ENCODE data around the gene LRRC56. TPM values are rescaled to one million over a fixed set of nuclear protein-coding genes. Genes with fewer than 3 reads are reported as not detected.

LRRC56 gene
- polyA plus RNA-seq, 3 donors, result 0.09 to 0.68 TPM; not detected in 1

DNA sequence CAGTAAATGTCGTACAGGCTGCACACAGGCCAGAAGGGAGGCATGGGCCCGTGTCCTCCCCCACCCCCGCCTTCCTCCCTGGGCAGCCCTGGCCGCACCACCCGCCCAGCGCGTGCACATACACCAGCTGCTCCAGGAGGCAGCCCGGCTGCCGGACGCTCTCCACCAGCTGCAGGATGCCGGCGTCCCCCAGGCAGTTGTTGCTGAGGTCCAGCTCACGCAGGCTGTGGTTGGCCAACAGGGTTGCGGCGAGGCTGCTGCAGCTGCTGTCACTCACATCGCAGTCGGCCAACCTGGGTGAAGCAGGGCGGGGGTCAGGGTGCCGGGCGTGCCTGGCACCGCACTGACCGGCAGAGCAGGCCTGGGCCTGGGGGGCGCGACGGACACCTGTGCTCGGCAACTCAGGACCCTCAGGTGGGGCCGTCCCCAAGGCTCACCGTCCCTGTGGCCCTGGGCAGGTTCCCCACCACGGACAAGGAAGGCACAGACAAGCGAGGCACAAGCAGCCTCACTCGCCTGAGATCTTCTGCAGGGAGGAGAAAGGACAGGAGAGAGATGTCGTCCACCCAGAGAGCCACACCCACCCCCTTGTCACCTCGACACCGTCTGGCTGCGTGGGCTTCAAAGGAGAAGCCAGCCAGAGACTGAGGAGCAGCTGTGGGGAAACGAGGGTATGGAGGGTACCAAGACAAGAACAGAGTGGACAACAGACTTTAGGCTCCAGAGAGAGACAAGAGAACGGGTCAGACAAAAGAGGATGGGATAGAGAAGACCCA is 42.4 kb upstream of the LRRC56 start:
- Mint-ChIP-seq H3K4me3 (no peak overlapping the region), H3K27me3 (ENCODE audit: low read depth in 3 of 3) (peaks cover 0 to 6% (median 2%) of the 10 kb centered on the region in 3 donors), H3K36me3 (peaks cover 53 to 82% of the 10 kb centered on the region in 2 donors), H3K27ac (peak overlapping the region in 5 of 7 donors; percentile 57 to 84 (median 72)), H3K9me3 (no peaks in the 10 kb centered on the region), H3K4me1 (no peaks in the 10 kb centered on the region)
- WGBS (ENCODE audit: insufficient coverage), result 91% methylated on average over 26 of the region's 37 CpGs
- H4K20me1 ChIP-seq (ENCODE audit: insufficient read depth, low read length), result peaks cover 73% of the 10 kb centered on the region
- no peak for DNase-seq
- no peak overlapping the region for H3K4me2 ChIP-seq (replicated peaks; ENCODE audit: extremely low read depth, low read length, poor library complexity, severe bottlenecking)
- H3K36me3 ChIP-seq (replicated peaks in 1 of 2; ENCODE audit: control insufficient read depth in 1 of 2, insufficient read depth in 2 of 2, low read length in 2 of 2), result peaks cover 75 to 80% of the 10 kb centered on the region in 2 donors
- H2AFZ ChIP-seq (ENCODE audit: insufficient read depth, low read depth, low read length, poor library complexity, severe bottlenecking), result no peak overlapping the region
- H3K27ac ChIP-seq (ENCODE audit: low read depth in 1 of 2, low read length in 2 of 2), result no peak overlapping the region
- no peak overlapping the region for H3K9ac ChIP-seq (ENCODE audit: insufficient read depth, low read length, poor library complexity, severe bottlenecking)
- H3K9me3 ChIP-seq (replicated peaks in 1 of 2; ENCODE audit: control insufficient read depth in 1 of 2, insufficient read depth in 1 of 2, low read length in 2 of 2), result no peaks in the 10 kb centered on the region
- H3K27me3 ChIP-seq (ENCODE audit: control insufficient read depth in 2 of 2, insufficient read depth in 2 of 2, low read length in 2 of 2), result no peaks in the 10 kb centered on the region
- TF ChIP-seq, protein P1, sequence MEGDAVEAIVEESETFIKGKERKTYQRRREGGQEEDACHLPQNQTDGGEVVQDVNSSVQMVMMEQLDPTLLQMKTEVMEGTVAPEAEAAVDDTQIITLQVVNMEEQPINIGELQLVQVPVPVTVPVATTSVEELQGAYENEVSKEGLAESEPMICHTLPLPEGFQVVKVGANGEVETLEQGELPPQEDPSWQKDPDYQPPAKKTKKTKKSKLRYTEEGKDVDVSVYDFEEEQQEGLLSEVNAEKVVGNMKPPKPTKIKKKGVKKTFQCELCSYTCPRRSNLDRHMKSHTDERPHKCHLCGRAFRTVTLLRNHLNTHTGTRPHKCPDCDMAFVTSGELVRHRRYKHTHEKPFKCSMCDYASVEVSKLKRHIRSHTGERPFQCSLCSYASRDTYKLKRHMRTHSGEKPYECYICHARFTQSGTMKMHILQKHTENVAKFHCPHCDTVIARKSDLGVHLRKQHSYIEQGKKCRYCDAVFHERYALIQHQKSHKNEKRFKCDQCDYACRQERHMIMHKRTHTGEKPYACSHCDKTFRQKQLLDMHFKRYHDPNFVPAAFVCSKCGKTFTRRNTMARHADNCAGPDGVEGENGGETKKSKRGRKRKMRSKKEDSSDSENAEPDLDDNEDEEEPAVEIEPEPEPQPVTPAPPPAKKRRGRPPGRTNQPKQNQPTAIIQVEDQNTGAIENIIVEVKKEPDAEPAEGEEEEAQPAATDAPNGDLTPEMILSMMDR (IDR thresholded peaks at IDR 0.05), result no peak
- no peak overlapping the region for H3K4me3 ChIP-seq (replicated peaks in 1 of 3; ENCODE audit: low read depth in 2 of 3, low read length in 3 of 3)
- intact Hi-C loops (cut with micrococcal nuclease), result no loop called here
- peaks cover 33% of the 10 kb centered on the region for H3K79me2 ChIP-seq (ENCODE audit: insufficient read depth, low read length)
- H3K4me1 ChIP-seq (ENCODE audit: control insufficient read depth in 1 of 2, insufficient read depth in 2 of 2, low read length in 2 of 2), result no peaks in the 10 kb centered on the region

DNA sequence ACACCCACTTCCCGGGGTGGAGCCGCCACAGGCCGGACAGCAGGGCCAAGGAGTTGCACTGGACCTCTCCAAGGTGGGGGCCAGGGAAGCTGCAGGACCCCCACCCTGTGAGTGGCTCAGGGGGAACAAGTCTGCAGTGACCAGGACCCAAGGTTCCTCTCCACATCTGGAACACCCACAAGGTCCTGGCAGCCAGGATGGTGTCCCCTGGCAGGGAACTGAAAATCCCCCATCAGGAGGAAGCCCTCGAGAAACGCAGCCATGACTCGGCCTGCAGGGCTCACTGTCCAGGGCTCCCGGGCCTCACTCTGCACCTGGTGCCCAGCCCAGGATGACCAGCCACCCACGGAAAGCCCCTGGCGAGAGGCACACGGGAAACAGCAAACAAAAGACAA is 41.8 kb upstream of the LRRC56 start:
- Histone ChIP-seq H4K20me1 (ENCODE audit: insufficient read depth, low read length) (peaks cover 79% of the 10 kb centered on the region), H3K79me2 (ENCODE audit: insufficient read depth, low read length) (peaks cover 39% of the 10 kb centered on the region), H3K36me3 (replicated peaks in 1 of 2; ENCODE audit: control insufficient read depth in 1 of 2, insufficient read depth in 2 of 2, low read length in 2 of 2) (peaks cover 79 to 85% of the 10 kb centered on the region in 2 donors), H3K9me3 (replicated peaks in 1 of 2; ENCODE audit: control insufficient read depth in 1 of 2, insufficient read depth in 1 of 2, low read length in 2 of 2) (no peaks in the 10 kb centered on the region), H3K9ac (ENCODE audit: insufficient read depth, low read length, poor library complexity, severe bottlenecking) (no peak overlapping the region), H3K4me1 (ENCODE audit: control insufficient read depth in 1 of 2, insufficient read depth in 2 of 2, low read length in 2 of 2) (peaks cover 2% of the 10 kb centered on the region in 2 donors), H2AFZ (ENCODE audit: insufficient read depth, low read depth, low read length, poor library complexity, severe bottlenecking) (no peak overlapping the region), H3K4me3 (replicated peaks in 1 of 3; ENCODE audit: low read depth in 2 of 3, low read length in 3 of 3) (no peak overlapping the region), H3K27ac (ENCODE audit: low read depth in 1 of 2, low read length in 2 of 2) (no peak overlapping the region), H3K4me2 (replicated peaks; ENCODE audit: extremely low read depth, low read length, poor library complexity, severe bottlenecking) (no peak overlapping the region), H3K27me3 (ENCODE audit: control insufficient read depth in 2 of 2, insufficient read depth in 2 of 2, low read length in 2 of 2) (no peaks in the 10 kb centered on the region)
- WGBS (ENCODE audit: insufficient coverage), result 64% methylated on average over 4 of the region's 10 CpGs
- DNase-seq, result no peak
- H3K4me1 Mint-ChIP-seq, result peaks cover 2% of the 10 kb centered on the region
- H3K9me3 Mint-ChIP-seq, result no peaks in the 10 kb centered on the region
- peaks cover 58 to 87% of the 10 kb centered on the region in 2 donors for H3K36me3 Mint-ChIP-seq
- H3K4me3 Mint-ChIP-seq, result no peak overlapping the region
- H3K27me3 Mint-ChIP-seq (ENCODE audit: low read depth in 3 of 3), result peaks cover 0 to 6% (median 2%) of the 10 kb centered on the region in 3 donors
- TF ChIP-seq, protein P1 (IDR thresholded peaks at IDR 0.05), result no peak
- H3K27ac Mint-ChIP-seq, result peak overlapping the region in 4 of 7 donors; percentile 2 to 84 (median 66)
- intact Hi-C loops (cut with micrococcal nuclease), result no loop called here
